HCEC 1CT (cell line): ENCODE data around the gene BZW2.

Source experiments
- DNase-seq: peaks from one replicate; pipeline ENCODE4 v3.0.0-alpha.2; 2017

The BZW2 gene

DNA sequence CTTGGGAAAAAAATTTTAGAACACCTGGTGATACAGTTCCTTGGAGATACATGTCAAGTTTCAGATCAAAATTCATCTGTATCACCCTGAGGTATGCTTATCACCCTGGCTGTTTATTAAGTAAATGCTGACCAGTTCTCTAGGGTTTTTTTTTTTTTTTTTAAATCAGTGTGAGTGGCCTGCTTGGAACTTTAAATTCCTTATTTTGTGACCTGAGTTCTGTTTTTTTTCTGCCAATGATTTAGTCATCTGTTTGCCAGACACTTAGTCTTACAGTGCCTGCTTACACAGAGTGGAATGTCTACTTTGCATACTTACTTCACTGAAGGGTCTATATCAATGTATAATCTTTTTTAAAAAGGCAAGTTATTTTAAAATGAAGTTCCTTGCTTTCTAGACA is 109.4 kb downstream of the BZW2 start:
- no peak for DNase-seq
